ENCODE results near the gene STXBP1.
"Not testable (repeated sequence)": the region's sequence is repeated elsewhere in the genome, so short reads cannot be mapped to it uniquely, and the experiment has no call there.

The STXBP1 gene

GRCh38 chr9:127611899-127612790 lies at the start of gene STXBP1:
Gene STXBP1 (plus strand): TSS chr9:127612277. CDS start chr9:127612404, 127 bp downstream.
- DNase-seq, result peak; percentile 86

GRCh38 chr9:127562279-127562796 lies 49.7 kb upstream of the STXBP1 start:
- no peak for DNase-seq

DNA sequence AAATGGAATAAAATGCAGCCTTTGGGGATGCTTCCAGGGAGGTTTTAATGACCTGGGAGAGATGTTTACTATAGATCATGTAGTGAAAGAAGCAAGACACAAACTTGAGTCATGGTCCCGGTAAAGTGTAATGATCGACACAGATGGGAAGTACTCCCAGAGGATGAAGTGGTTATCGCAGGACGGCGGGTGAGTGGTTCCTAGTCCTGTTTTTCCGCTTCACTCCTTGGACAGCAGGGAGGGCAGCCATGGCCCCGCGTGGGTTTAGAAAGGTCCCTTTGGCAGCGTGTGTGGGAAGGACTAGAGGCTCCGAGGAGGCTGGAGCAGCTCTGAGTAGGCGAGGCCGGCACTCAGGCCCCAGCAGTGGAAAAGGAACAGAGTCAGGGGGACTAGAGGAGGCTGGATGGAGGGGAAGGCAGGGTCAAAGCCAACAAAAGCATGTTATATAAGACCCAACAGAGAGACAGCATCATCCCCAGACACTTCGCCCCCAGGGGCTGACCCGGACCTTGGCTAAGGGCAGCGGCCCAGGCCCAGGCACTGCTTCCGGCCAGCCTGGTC lies 49.2 kb upstream of the STXBP1 start:
- peak; percentile 73 for DNase-seq

DNA sequence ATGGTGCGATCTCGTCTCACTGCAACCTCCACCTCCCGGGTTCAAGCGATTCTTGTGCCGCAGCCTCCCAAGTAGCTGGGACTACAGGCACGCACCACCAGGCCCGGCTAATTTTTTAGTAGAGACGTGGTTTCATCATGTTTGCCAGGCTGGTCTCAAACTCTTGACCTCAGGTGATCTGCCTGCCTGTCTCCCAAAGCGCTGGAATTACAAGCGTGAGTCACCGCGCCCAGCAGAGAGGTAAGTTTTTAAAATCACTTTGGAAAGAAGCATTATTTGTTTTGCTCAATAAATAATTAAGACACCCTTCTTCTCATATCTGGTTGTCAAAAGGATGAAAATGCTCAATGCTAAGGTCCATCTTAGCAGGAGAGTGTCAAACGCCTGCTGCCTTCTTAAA lies 48.5 kb upstream of the STXBP1 start:
- no peak for DNase-seq

DNA sequence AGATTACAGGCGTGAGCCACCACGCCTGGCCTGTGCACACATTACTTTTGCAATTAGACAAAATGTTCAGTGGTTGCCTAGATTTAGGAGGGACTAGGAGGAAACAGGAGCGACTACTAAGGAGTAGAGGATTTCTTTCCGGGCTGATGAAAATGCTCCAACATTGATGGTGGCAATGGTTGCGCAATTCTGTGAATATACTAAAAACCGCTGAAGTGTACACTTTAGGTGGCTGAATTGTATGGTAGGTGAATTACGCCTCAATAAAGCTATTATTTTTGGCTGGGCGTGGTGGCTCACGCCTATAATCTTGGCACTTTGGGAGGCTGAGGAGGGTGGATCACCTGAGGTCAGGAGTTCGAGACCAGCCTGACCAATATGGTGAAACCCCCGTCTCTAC lies 46.8 kb upstream of the STXBP1 start:
- DNase-seq, result no peak

DNA sequence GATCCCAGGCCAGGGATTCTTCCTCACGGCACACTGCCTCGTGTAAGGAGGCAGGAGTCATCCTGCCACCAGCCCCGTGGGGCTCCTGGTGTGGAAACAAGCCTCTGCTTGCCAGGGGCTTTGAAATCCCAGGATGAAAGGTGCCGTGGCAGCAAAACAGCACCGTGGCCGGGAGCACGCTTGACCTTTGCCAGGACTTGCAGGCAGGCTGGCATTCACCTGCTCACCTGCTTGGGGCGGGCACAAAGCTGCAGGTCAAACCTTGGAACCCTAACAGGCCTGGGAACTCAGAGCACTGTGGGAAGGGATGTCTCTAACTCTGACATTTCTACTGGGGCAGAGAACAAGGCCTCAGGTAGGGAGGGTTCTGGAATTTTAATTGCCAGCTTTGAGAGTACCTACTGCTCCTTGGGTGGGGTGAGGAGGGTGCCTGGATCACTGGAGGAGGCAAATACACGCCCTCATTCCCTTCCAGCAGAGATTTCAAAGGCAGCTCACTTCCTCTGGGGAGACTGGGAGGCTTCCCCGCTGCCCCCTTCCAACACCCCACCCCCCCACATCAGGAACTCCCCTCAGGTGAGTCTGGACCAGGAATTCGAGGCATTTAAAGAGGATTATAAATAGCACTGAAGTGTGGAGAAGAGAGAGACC lies 45.6 kb upstream of the STXBP1 start:
- DNase-seq, result no peak

DNA sequence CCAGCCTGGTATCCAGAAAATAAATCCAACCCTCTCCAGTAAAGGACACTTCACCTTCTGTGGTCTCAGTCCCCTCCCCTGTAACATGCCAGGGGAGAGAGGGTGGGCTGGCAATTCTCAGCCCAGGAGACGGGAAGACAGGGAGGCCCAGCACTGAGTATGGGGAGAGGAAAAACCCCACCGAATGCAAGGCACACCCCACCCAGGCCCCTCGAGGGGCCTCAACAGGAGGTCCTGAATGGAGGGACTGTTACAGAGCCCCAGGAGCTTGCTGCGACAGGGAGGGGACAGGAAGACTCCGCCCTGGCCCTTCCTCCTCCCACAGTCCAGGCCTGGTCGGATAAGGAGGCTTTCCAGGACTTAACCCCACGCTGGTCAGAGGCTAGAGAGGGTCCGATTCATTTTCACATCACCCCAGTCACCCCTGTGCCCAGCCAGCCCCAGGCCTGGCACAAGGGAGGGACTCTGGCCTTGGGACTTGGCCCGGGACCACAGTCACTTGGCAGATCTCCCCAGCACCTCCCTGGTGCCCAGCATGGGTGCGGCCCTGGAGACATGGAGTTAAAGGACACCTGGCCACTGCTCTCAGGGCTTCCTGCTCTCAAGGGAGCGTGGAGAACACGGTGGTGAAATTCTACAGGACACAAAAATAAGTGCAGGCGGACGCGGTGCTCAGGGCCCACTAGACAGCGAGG lies 44.9 kb upstream of the STXBP1 start:
- DNase-seq, result no peak

DNA sequence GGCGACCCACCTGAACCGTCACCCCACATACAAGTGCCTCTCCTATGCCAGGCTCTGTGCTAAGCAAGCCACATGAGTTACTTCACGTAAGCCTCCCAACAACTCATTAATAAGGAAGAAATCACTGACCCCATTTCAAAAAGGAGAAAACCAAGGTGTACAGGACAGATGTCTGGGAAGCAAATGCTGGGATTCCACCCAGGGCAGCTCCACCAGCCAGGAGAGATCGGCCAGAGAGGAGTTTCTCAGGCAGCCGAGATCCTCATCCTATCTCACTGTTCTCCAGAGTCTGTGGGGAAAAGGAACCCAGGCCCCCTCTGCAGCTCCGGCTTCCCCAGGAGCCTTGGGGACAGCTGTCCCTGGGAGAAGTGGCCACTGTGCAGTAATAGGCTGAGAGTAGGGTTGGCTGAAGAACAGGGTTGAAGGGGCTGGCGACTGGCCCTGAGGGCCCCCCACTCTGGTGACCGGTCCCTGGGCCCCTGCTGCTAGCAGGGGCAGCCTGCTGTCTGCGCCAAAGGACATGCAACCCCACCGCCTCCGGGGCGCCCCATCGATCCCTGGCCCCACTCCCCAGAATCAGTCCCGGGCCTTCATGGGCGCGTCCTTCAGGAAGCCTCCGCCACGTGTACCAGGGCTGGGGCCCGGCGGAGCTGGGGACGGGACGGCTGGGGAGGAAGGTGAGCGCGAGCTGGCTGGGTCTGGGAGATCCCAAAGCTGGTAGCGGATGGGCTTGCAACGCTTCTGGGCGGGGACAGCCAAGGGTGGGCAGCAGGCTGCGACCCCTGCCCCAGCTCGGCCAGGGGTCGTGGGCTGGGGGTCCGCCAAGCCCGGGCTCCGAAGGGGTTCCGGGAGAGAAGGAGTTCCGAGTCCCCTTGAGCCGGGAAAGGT lies 44.1 kb upstream of the STXBP1 start:
- DNase-seq, result no peak

GRCh38 chr9:127568618-127568970 lies 43.5 kb upstream of the STXBP1 start:
- DNase-seq, result no peak

DNA sequence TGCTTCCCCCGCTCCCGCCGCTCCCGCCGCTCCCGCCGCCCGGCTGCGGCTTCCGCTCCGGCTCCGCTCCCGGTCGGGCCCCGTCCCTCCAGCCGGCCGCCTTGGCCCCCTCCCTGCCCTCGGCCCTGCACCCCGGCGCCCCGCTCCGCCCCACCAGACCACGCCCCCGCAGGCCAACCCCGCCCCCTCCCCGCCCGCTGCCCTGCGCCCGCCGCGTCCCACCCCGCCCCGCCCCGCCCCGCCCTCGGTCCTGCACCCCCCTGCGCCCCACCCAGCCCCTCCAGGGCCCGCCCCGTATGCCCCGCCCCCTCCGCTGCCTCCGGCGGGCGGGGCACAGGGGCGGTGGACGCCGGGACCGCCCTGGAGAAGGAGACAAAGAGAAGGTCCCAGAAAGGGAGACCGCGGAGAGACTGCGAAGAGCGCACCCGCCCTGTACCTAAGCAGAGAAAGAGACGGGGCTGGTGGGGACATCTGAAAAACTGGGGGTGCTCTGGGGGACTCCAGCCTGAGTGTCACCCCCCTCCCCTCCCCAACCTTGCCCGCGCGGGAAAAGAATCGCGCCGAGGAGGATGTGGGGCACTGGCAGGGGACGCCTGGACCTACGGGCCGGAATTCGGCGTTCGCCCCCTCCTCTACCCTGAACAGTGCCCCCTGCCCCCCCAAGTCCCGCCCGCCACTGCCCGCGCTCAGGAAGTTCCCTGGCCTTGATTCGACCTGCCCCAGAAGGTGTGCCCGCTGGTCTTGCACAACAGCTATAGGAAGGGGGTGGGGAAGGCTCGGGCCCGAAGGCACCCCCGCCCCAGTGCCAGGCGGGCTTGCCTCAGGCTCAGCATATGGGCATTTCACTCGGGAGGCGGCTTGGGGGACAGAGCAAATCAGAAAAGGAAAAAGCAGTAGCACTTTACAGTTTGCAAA lies 42.8 kb upstream of the STXBP1 start:
- DNase-seq, result peak; percentile 92

DNA sequence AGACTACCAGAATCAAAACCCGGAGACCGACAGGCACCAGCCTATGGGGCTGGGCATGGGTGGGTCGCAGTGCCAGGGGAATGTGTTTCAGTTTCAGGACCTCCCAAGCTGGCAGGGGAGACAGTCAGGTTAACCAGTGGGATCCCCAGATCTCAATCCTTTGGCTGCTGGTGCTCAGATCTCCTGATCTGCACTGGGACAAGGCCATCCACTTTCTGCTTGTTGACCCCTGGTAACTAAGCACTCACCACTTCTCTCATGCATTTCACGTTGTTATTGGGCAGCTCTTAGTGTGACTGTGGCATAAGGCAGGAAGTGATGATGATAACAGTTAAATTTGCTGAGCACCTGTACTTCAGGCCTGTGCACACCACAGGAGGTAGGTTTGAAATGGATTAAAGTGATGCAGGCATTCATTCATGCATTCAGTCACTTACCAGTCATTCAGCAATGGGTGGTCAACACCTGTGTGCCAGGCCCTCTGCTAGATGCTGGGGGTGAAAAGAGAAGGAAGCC lies 42.1 kb upstream of the STXBP1 start:
- DNase-seq, result no peak

- DNase-seq, result no peak
These were observed 41.5 kb upstream of the STXBP1 start for GRCh38 chr9:127570533-127571111.

DNA sequence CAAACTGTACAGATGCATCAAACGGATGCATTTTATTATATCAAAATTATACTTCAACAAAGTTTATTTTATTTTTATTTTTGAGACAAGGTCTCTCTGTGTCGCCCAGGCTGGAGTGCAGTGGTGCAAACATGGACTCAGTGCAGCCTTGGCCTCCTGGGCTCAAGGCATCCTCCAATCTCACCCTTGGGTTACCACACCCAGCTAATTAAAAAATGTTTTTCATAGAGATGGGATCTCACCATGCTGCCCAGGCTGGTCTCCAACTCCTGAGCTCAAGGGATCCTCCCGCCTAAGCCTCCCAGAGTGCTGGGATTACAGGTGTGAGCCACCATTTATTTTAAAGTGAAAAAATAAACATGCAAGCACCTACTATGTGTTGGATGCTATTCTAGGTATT lies 40.1 kb upstream of the STXBP1 start:
- no peak for DNase-seq

- peak; percentile 89 for DNase-seq
These were observed 38.9 kb upstream of the STXBP1 start for GRCh38 chr9:127572961-127573721.

DNA sequence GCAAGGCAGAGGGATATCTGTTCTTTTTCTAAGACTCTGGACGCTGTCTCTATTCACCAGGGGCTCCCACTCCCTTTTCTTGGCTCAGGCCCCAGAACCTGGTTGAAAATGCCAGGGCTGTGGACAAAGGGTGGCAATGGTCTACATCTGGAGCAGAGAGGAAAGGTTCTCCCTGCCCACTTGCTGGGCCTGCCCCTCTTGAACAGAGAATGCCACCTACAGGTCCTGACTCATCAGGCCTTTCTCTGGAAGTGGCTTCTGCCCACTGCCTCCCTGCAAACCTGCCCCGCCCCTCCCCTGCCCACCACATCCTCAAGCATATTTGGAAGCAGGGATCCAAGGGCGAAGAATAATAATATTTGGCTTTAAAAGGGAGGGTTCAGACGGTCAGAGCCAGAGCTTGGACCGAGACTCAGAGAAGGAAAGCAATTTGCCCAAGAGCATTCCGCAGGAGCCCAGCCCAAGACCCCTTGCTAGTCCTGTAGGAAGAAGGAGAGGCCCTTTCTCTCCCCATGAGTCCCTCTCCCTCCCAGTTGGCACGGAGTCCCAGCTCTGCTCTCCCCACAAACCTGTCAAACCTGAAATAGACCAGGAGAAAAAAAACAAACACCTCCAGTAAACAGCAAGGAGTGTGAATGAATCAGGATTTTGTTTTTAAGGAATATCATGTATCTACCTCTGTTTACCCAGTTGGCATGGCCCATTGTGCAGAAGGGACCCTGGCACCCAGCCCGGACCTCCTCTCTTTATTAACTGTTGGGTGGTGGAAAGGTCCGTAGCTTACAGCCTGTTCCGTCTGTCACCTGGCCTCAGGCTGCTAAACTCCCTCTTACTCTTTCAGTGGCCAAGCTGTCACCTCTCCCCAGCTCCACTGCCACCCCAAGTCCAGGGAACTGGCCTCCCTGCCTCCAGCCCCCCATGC lies 37.7 kb upstream of the STXBP1 start:
- peak; percentile 83 for DNase-seq

GRCh38 chr9:127575875-127576778 lies 36.0 kb upstream of the STXBP1 start:
- no peak for DNase-seq

- DNase-seq, result not testable (repeated sequence)
These were observed 34.9 kb upstream of the STXBP1 start for GRCh38 chr9:127577194-127577593.
